GM23248 (cell line): ENCODE data around the gene CDH4.

Source experiments
- EZH2 ChIP-seq: fragments of 200-600 bp; sonication (generic); IDR thresholded peaks from 2 replicates; pipeline ENCODE4 v1.6.1; 2018; ENCODE audit warnings: antibody characterized with exemption, mild to moderate bottlenecking; ENCODE audit not compliant: insufficient read depth, poor library complexity, severe bottlenecking
- EZH2phosphoT487 ChIP-seq: fragments of 200-600 bp; sonication (generic); IDR thresholded peaks from 2 replicates; pipeline ENCODE4 v1.6.1; 2018; ENCODE audit warnings: antibody characterized with exemption, moderate library complexity, mild to moderate bottlenecking, low read depth; ENCODE audit not compliant: insufficient read depth

DNA sequence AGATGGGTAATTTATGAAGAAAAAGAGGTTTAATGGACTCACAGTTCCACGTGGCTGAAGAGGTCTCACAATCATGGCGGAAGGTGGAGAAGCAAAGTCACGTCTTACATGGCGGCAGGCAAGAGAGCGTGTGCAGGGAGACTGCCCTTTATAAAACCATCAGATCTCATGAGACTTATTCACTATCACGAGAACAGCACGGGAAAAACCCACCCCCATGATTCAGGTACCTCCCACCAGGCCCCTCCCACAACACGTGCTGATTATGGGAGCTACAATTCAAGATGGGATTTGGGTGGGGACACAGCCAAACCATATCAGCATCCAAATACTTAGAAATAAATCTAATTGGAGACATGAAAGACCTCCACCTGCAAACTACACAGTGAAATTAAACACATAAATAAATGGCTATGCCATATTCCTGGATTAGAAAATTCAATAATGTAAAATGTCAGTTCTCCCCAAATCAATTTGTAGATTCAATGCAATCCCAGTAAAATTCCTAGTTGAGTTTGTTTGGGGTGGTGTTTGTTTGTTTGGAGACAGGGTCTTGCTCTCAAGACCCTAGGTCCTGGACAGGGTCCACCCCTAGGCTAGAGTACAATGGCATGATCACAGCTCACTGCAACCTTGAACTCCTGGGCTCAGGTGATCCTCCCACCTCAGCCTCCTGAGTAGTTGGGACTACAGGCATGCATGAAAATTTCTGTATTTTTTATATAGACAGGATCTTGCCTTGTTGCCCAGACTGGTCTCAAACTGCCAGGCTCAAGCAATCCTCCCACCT is 712.0 kb downstream of the CDH4 start:
- TF ChIP-seq EZH2 (no peak), EZH2phosphoT487 (no peak)
